Keratinocyte (primary cell): ENCODE measurements around the gene TMEM132C. TPM values are rescaled to one million over a fixed set of nuclear protein-coding genes. Genes with fewer than 3 reads are reported as not detected.

Experiments used
- DNase-seq: peaks from one replicate; pipeline ENCODE4 v3.0.0-alpha.2; 2011; ENCODE audit warnings: low read depth, missing footprints, low spot score
- FAIRE-seq: peaks from 2 replicates; lab custom pipeline; 2011; peaks lifted over from hg19 to GRCh38; lab: Jason Lieb, UNC
- H2AFZ ChIP-seq: 2 replicates; pipeline ENCODE4 v1.6.0; 2012; ENCODE audit warnings: low read length, control low read depth, inconsistent platforms; ENCODE audit not compliant: control insufficient read depth
- H3K27ac ChIP-seq: 2 replicates; pipeline ENCODE4 v1.5.1; 2011; ENCODE audit warnings: low read length; ENCODE audit not compliant: control insufficient read depth, insufficient read depth
- H3K27me3 ChIP-seq: 3 replicates; pipeline ENCODE4 v1.6.0; 2011; ENCODE audit warnings: low read length; ENCODE audit not compliant: control insufficient read depth, insufficient read depth; ENCODE audit errors: extremely low read depth
- H3K36me3 ChIP-seq, 2 experiments: 2 replicates in 1 of 2; 3 replicates in 1 of 2; pipeline ENCODE4 v1.5.1; 2011; ENCODE audit warnings: low read length in 2 of 2, mild to moderate bottlenecking in 1 of 2; ENCODE audit not compliant: control insufficient read depth in 2 of 2, insufficient read depth in 2 of 2; ENCODE audit errors: extremely low read depth in 1 of 2
- H3K4me1 ChIP-seq: 3 replicates; pipeline ENCODE4 v1.5.1; 2011; ENCODE audit warnings: low read length; ENCODE audit not compliant: control insufficient read depth, insufficient read depth; ENCODE audit errors: extremely low read depth
- H3K4me2 ChIP-seq: 3 replicates; pipeline ENCODE4 v1.6.0; 2011; ENCODE audit warnings: low read depth, low read length; ENCODE audit not compliant: control insufficient read depth, insufficient read depth; ENCODE audit errors: extremely low read depth
- H3K4me3 ChIP-seq, 3 experiments: fragments of 200-600 bp in 1 of 3; sonication (generic) in 1 of 3; 2 replicates in 2 of 3; 3 replicates in 1 of 3; pipeline ENCODE4 v1.5.1; 2011 to 2016; ENCODE audit warnings: low read length in 3 of 3, mild to moderate bottlenecking in 3 of 3, control low read depth in 2 of 3, inconsistent platforms in 1 of 3, low read depth in 1 of 3, mixed read lengths in 1 of 3, mixed run types in 1 of 3, moderate library complexity in 1 of 3; ENCODE audit not compliant: control insufficient read depth in 2 of 3, insufficient read depth in 2 of 3; ENCODE audit errors: extremely low read depth in 1 of 3
- H3K79me2 ChIP-seq: 2 replicates; pipeline ENCODE4 v1.6.0; 2012; ENCODE audit warnings: low read length; ENCODE audit not compliant: control insufficient read depth, insufficient read depth
- H3K9ac ChIP-seq: 3 replicates; pipeline ENCODE4 v1.6.0; 2011; ENCODE audit warnings: low read length; ENCODE audit not compliant: control insufficient read depth, insufficient read depth; ENCODE audit errors: extremely low read depth
- H3K9me1 ChIP-seq: 3 replicates; pipeline ENCODE4 v1.6.0; 2011; ENCODE audit warnings: low read length; ENCODE audit not compliant: control insufficient read depth, insufficient read depth; ENCODE audit errors: extremely low read depth
- H3K9me3 ChIP-seq: 2 replicates; pipeline ENCODE4 v1.5.1; 2012; ENCODE audit warnings: low read depth, low read length; ENCODE audit not compliant: control insufficient read depth
- H4K20me1 ChIP-seq: 3 replicates; pipeline ENCODE4 v1.6.0; 2011; ENCODE audit warnings: low read length; ENCODE audit not compliant: control insufficient read depth, insufficient read depth; ENCODE audit errors: extremely low read depth
- CTCF ChIP-seq, 3 experiments: IDR thresholded peaks in 1 of 3; conservative IDR thresholded peaks in 1 of 3; optimal IDR thresholded peaks in 1 of 3; 2 replicates in 2 of 3; 3 replicates in 1 of 3; pipeline versions ENCODE3 to v1.5.1; 2011; ENCODE audit warnings: low read length in 3 of 3, mild to moderate bottlenecking in 3 of 3, moderate library complexity in 2 of 3, control low read depth in 1 of 3, inconsistent platforms in 1 of 3; ENCODE audit not compliant: insufficient read depth in 2 of 3; ENCODE audit errors: extremely low read depth in 1 of 3
- EZH2 ChIP-seq: IDR thresholded peaks from one replicate; pipeline ENCODE4 v1.6.1; 2012; ENCODE audit warnings: inconsistent platforms, mild to moderate bottlenecking, low read length, moderate library complexity
- dilution Hi-C: fragments of 300-500 bp; cut with MboI; formaldehyde crosslinking; loops from one replicate; pipeline ENCODE4 v1.7.0; 2020; ENCODE audit warnings: low sequenced_read_pairs; ENCODE audit not compliant: extremely low pct_ligation_motif_present
- polyA plus RNA-seq, 5 experiments: library from polyadenylated mRNA; depleted of rRNA in 3 of 5; stranded (reverse) in 3 of 5; stranded (forward) in 1 of 5; unstranded in 1 of 5; fragments of >200 nt; gene quantifications; 1 replicate in 1 of 5; 2 replicates in 3 of 5; 3 replicates in 1 of 5; pipeline versions ENCODE4 v1.2.1 to v1.2.3, GENCODE V29; 2011 to 2012; ENCODE audit warnings: missing spikeins in 2 of 5, low read depth in 1 of 5, low replicate concordance in 1 of 5

Gene TMEM132C
- polyA plus RNA-seq, 1 donor (not counting 4 experiments of a cell fraction or from before 2014, with no cell fraction given), result not detected

GRCh38 chr12:128536810-128537209 lies 269.8 kb downstream of the TMEM132C start:
- no peak for DNase-seq
- no peak for FAIRE-seq
- no peak overlapping the region for H3K9ac ChIP-seq
- no peak overlapping the region for H2AFZ ChIP-seq
- H3K4me1 ChIP-seq, result no peaks in the 10 kb centered on the region
- no peak overlapping the region for H3K4me3 ChIP-seq
- no peaks in the 10 kb centered on the region for H3K79me2 ChIP-seq
- no peak overlapping the region for H3K4me2 ChIP-seq
- no peaks in the 10 kb centered on the region for H3K36me3 ChIP-seq
- H3K27ac ChIP-seq, result no peak overlapping the region
- H3K27me3 ChIP-seq, result no peaks in the 10 kb centered on the region
- no peaks in the 10 kb centered on the region for H3K9me1 ChIP-seq
- dilution Hi-C loops, result no loop called here
- TF ChIP-seq CTCF (optimal IDR thresholded peaks at IDR 0.05 in 1 of 3, IDR thresholded peaks at IDR 0.05 in 1 of 3, conservative IDR thresholded peaks at IDR 0.05 in 1 of 3; ENCODE audit: extremely low read depth in 1 of 3, insufficient read depth in 2 of 3, low read length in 3 of 3) (no peak), EZH2 (no peak)
- no peaks in the 10 kb centered on the region for H4K20me1 ChIP-seq
- peaks cover 6% of the 10 kb centered on the region for H3K9me3 ChIP-seq

- no peak overlapping the region for H3K4me2 ChIP-seq
- TF ChIP-seq EZH2, result no peak
- no peak for TF ChIP-seq CTCF (optimal IDR thresholded peaks at IDR 0.05 in 1 of 3, IDR thresholded peaks at IDR 0.05 in 1 of 3, conservative IDR thresholded peaks at IDR 0.05 in 1 of 3; ENCODE audit: extremely low read depth in 1 of 3, insufficient read depth in 2 of 3, low read length in 3 of 3)
- DNase-seq, result no peak
- no peak overlapping the region for H3K4me3 ChIP-seq
- no peaks in the 10 kb centered on the region for H3K9me1 ChIP-seq
- dilution Hi-C loops, result no loop called here
- no peak overlapping the region for H2AFZ ChIP-seq
- H3K9me3 ChIP-seq, result peaks cover 6% of the 10 kb centered on the region
- no peaks in the 10 kb centered on the region for H4K20me1 ChIP-seq
- no peaks in the 10 kb centered on the region for H3K4me1 ChIP-seq
- no peaks in the 10 kb centered on the region for H3K36me3 ChIP-seq
- H3K27me3 ChIP-seq, result no peaks in the 10 kb centered on the region
- no peaks in the 10 kb centered on the region for H3K79me2 ChIP-seq
- H3K27ac ChIP-seq, result no peak overlapping the region
- no peak for FAIRE-seq
- H3K9ac ChIP-seq, result no peak overlapping the region
Measured at GRCh38 chr12:128537668-128538067, 270.7 kb downstream of the TMEM132C start.
